ENCODE results near the gene DAGLA. TPM values are rescaled to one million over a fixed set of nuclear protein-coding genes. Genes with fewer than 3 reads are reported as not detected.
"Not testable (repeated sequence)": the region's sequence is repeated elsewhere in the genome, so short reads cannot be mapped to it uniquely, and the experiment has no call there.

DAGLA gene
- total RNA-seq, 1 donor from 2014 or later, result 4.6 TPM

DNA sequence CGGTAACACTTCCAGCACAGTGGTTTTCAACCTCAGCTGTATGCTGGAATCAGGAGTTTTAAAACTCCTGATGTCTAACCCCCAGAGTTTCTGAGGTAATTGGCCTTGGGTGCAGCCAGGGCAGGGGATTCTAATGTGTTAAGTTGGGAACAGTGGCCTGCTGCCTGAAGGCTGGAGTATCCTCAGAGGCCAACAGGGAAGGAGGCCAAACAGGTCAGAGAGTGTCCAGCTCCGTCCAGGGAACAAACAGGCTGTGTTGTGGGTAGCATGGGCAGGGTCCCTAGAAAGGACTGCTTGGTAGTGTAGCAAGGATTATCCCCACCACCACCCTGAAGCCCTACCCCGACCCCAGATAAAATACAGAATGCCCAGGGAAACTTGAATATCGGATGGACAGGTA, 10.8 kb upstream of the DAGLA start:
- H3K27me3 ChIP-seq (ENCODE audit: control insufficient read depth, insufficient read depth, low read length), result peaks cover 13% of the 10 kb centered on the region
- TF ChIP-seq, protein P1, sequence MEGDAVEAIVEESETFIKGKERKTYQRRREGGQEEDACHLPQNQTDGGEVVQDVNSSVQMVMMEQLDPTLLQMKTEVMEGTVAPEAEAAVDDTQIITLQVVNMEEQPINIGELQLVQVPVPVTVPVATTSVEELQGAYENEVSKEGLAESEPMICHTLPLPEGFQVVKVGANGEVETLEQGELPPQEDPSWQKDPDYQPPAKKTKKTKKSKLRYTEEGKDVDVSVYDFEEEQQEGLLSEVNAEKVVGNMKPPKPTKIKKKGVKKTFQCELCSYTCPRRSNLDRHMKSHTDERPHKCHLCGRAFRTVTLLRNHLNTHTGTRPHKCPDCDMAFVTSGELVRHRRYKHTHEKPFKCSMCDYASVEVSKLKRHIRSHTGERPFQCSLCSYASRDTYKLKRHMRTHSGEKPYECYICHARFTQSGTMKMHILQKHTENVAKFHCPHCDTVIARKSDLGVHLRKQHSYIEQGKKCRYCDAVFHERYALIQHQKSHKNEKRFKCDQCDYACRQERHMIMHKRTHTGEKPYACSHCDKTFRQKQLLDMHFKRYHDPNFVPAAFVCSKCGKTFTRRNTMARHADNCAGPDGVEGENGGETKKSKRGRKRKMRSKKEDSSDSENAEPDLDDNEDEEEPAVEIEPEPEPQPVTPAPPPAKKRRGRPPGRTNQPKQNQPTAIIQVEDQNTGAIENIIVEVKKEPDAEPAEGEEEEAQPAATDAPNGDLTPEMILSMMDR (IDR thresholded peaks at IDR 0.05; ENCODE audit: insufficient read depth, low read length, poor library complexity, severe bottlenecking), result no peak
- H3K4me3 ChIP-seq (ENCODE audit: low read depth, low read length), result no peak overlapping the region
- DNase-seq (ENCODE audit: low read depth), result no peak
- H3K36me3 ChIP-seq (ENCODE audit: control insufficient read depth, insufficient read depth, low read length), result no peaks in the 10 kb centered on the region

DNA sequence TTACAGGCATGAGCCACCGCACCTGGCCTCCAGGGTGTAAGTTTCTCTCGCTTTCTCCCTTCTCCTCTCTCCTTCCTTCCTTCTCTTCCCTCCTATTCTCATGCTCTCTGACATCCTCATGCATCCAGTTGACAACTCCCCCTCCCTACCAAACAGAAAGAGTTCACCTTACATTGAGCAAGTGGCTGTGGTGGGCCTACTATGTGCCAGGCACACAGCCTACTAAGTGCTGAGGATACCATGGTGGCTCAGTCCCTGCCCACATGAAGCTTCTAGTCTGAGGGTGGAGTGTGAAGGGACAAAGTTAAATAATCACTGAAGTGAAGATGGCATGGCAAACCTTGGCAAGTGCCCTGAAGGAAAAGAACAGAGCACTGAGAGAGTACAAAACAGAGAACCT, 9.6 kb upstream of the DAGLA start:
- no peak overlapping the region for H3K4me3 ChIP-seq (ENCODE audit: low read depth, low read length)
- no peaks in the 10 kb centered on the region for H3K36me3 ChIP-seq (ENCODE audit: control insufficient read depth, insufficient read depth, low read length)
- H3K27me3 ChIP-seq (ENCODE audit: control insufficient read depth, insufficient read depth, low read length), result peaks cover 23% of the 10 kb centered on the region
- no peak for DNase-seq (ENCODE audit: low read depth)
- TF ChIP-seq, protein P1 (IDR thresholded peaks at IDR 0.05; ENCODE audit: insufficient read depth, low read length, poor library complexity, severe bottlenecking), result no peak

DNA sequence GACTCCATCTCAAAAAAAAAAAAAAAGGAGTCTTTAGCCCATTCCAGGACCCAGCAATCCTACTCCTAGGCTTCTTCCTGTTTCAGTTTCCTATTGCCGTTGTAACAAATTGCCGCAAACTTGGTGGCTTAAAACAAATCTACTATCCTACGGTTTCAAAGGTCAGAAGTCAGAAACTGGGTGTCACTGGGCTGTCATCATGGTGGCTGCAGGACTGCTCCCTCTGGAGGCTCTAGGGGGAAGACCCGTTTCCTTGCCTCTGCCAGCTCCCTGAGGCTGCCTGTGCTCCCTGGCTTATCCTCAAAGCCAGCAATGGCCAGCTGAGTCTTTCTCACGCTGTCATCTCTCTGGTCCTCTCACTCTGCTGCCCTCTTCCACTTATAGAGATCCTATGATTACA, 8.7 kb upstream of the DAGLA start:
- no peak overlapping the region for H3K4me3 ChIP-seq (ENCODE audit: low read depth, low read length)
- H3K36me3 ChIP-seq (ENCODE audit: control insufficient read depth, insufficient read depth, low read length), result no peaks in the 10 kb centered on the region
- no peak for DNase-seq (ENCODE audit: low read depth)
- TF ChIP-seq, protein P1 (IDR thresholded peaks at IDR 0.05; ENCODE audit: insufficient read depth, low read length, poor library complexity, severe bottlenecking), result peak; percentile 40
- H3K27me3 ChIP-seq (ENCODE audit: control insufficient read depth, insufficient read depth, low read length), result peaks cover 31% of the 10 kb centered on the region

DNA sequence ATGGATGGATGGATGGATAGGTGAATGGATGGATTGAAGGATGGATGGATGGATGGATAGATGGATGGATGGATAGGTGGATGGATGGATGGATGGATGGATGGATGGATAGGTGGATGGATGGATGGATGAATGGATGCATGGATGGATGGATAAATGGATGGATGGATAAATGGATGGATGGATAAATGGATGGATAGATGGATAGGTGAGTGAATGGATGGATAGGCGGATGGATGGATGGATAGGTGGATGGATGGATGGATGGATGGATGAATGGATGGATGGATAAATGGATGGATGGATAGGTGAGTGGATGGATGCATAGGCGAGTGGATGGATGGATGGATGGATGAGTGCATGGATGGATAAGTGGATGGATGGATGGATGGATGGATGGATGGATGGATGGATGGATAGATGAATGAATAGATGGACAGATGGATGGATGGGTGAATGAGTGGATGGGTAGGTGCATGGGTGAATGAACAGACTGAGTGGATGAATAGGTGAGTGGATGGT, 6.2 kb upstream of the DAGLA start:
- H3K36me3 ChIP-seq (ENCODE audit: control insufficient read depth, insufficient read depth, low read length); H3K4me3 ChIP-seq (ENCODE audit: low read depth, low read length); DNase-seq (ENCODE audit: low read depth): not testable (repeated sequence)
- peaks cover 31% of the 10 kb centered on the region for H3K27me3 ChIP-seq (ENCODE audit: control insufficient read depth, insufficient read depth, low read length)

DNA sequence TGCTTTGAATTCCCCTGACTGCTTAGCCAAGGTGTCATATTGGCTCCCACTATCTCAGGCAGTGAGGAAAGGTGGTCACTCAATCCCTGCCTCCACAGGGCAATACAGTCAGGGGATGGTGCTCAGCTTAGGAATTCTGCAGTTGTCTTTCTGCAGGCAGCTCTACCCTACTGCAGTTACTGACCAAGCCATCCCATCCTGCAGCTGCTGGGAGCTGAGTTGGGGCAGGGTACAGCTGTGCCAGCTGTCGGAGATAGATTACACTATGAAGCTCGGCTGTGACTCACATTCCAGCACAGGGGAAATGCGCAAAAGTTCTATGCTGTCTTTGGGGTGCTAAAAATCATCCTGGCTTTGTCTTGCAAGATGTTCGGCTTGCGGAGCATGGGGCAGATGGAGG, 4.4 kb upstream of the DAGLA start:
- peaks cover 34% of the 10 kb centered on the region for H3K27me3 ChIP-seq (ENCODE audit: control insufficient read depth, insufficient read depth, low read length)
- DNase-seq (ENCODE audit: low read depth), result no peak
- H3K4me3 ChIP-seq (ENCODE audit: low read depth, low read length), result no peak overlapping the region
- no peaks in the 10 kb centered on the region for H3K36me3 ChIP-seq (ENCODE audit: control insufficient read depth, insufficient read depth, low read length)
- TF ChIP-seq, protein P1 (IDR thresholded peaks at IDR 0.05; ENCODE audit: insufficient read depth, low read length, poor library complexity, severe bottlenecking), result no peak

DNA sequence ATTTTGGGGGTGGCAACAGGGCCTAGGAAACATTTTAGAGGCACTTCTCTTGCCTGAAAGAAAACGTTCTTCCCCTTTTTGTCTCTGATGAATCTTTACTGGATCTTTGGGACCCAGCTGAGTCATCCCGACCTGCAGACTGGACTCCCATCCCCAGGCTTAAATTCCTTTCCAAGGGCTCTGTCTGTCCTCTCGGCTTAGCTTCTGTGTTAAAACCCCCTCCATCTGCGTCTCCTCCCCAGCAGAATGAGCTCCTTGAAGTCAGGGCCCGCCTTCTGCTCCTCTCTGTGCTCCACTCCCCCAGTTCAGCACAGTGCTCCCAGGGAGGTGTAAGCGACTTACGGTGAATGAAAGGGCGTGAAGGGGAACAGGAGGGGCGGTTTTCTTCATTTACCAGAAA, 895 bp upstream of the DAGLA start:
- Histone ChIP-seq H3K27me3 (ENCODE audit: control insufficient read depth, insufficient read depth, low read length) (peaks cover 39% of the 10 kb centered on the region), H3K4me3 (ENCODE audit: low read depth, low read length) (no peak overlapping the region), H3K36me3 (ENCODE audit: control insufficient read depth, insufficient read depth, low read length) (no peaks in the 10 kb centered on the region)
- TF ChIP-seq, protein P1 (IDR thresholded peaks at IDR 0.05; ENCODE audit: insufficient read depth, low read length, poor library complexity, severe bottlenecking), result no peak
- no peak for DNase-seq (ENCODE audit: low read depth)

Measured in kidney epithelial cell (primary cell).